Hematopoietic multipotent progenitor cell treated with erythropoietin and hydrocortisone succinate and interleukin-3 and kit ligand, for 4 days (in vitro differentiated cells): ENCODE data around the gene SPTA1.

Experiments
- DNase-seq: peaks from one replicate; pipeline ENCODE4 v3.0.0-alpha.2; 2015

SPTA1 gene

GRCh38 chr1:158681606-158682005 is 4.9 kb downstream of the SPTA1 start:
- no peak for DNase-seq

GRCh38 chr1:158679289-158679688 is 7.2 kb downstream of the SPTA1 start:
- DNase-seq, result no peak

- peak; percentile 84 for DNase-seq
These were observed 10.8 kb downstream of the SPTA1 start for GRCh38 chr1:158675563-158676323.

- no peak for DNase-seq
These were observed 12.2 kb downstream of the SPTA1 start for GRCh38 chr1:158674302-158674701.

GRCh38 chr1:158666037-158666436 is 20.5 kb downstream of the SPTA1 start:
- DNase-seq, result no peak

- DNase-seq, result peak; percentile 84
These were observed 31.9 kb downstream of the SPTA1 start for GRCh38 chr1:158654571-158654970.

- DNase-seq, result peak; percentile 47
These were observed 32.4 kb downstream of the SPTA1 start for GRCh38 chr1:158654086-158654485.

- no peak for DNase-seq
These were observed 33.7 kb downstream of the SPTA1 start for GRCh38 chr1:158652721-158653334.

GRCh38 chr1:158649052-158649451 is 37.5 kb downstream of the SPTA1 start:
- DNase-seq, result peak; percentile 60

- no peak for DNase-seq
These were observed 40.0 kb downstream of the SPTA1 start for GRCh38 chr1:158646465-158646864.

- DNase-seq, result peak; percentile 36
These were observed 42.1 kb downstream of the SPTA1 start for GRCh38 chr1:158644449-158644848.

- DNase-seq, result no peak
These were observed 47.6 kb downstream of the SPTA1 start for GRCh38 chr1:158638904-158639303.

- DNase-seq, result no peak
These were observed 48.4 kb downstream of the SPTA1 start for GRCh38 chr1:158638146-158638545.

- no peak for DNase-seq
These were observed 72.8 kb downstream of the SPTA1 start for GRCh38 chr1:158613764-158614163.

- no peak for DNase-seq
These were observed 74.6 kb downstream of the SPTA1 start for GRCh38 chr1:158611916-158612315.

GRCh38 chr1:158607296-158607695 is 79.2 kb downstream of the SPTA1 start:
- DNase-seq, result no peak

- DNase-seq, result no peak
These were observed 81.5 kb downstream of the SPTA1 start, which contains the start of gene OR10Z1 for GRCh38 chr1:158604968-158605367. TSS of gene OR10Z1 (plus strand) at chr1:158605268. CDS start at chr1:158606439, 1,171 bp downstream.

GRCh38 chr1:158600735-158601134 is 85.8 kb downstream of the SPTA1 start:
- no peak for DNase-seq

- DNase-seq, result no peak
These were observed 99.6 kb downstream of the SPTA1 start for GRCh38 chr1:158586942-158587341.

- no peak for DNase-seq
These were observed 102.6 kb downstream of the SPTA1 start for GRCh38 chr1:158583962-158584361.

- DNase-seq, result no peak
These were observed 106.8 kb downstream of the SPTA1 start, which contains the start of gene OR10X1 for GRCh38 chr1:158579733-158580132. TSS of gene OR10X1 (minus strand) at chr1:158579899. CDS start at chr1:158579899, 0 bp downstream.

- DNase-seq, result no peak
These were observed 109.0 kb downstream of the SPTA1 start for GRCh38 chr1:158577561-158577960.

- no peak for DNase-seq
These were observed 114.3 kb downstream of the SPTA1 start for GRCh38 chr1:158572226-158572625.

GRCh38 chr1:158570480-158570879 is 116.0 kb downstream of the SPTA1 start, which contains the start of gene OR6P1:
TSS of gene OR6P1 (minus strand) at chr1:158570580. CDS start at chr1:158563604, 6,976 bp downstream.
- no peak for DNase-seq
